ENCODE measurements around the gene YBX1.

GRCh38 chr1:42747125-42747524 lies 64.9 kb downstream of the YBX1 start:
- TF ChIP-seq NFATC4 (CRISPR knock-in tag; IDR thresholded peaks at IDR 0.05), result no peak
- no peak for TF ChIP-seq CTCF (IDR thresholded peaks at IDR 0.05)
- no peak for TF ChIP-seq ELF4 (CRISPR knock-in tag; IDR thresholded peaks at IDR 0.05; ENCODE audit: low read depth)
- TF ChIP-seq TP53 (CRISPR knock-in tag; IDR thresholded peaks at IDR 0.05), result no peak
- no peak for TF ChIP-seq CBFB (CRISPR knock-in tag; IDR thresholded peaks at IDR 0.05; ENCODE audit: low read depth)
- no peak for TF ChIP-seq MAX (CRISPR knock-in tag; IDR thresholded peaks at IDR 0.05)
- no peak for TF ChIP-seq ARID4B (CRISPR knock-in tag; IDR thresholded peaks at IDR 0.05; ENCODE audit: borderline replicate concordance)
- TF ChIP-seq TCF7 (CRISPR knock-in tag; IDR thresholded peaks at IDR 0.05; ENCODE audit: low read depth), result no peak
- no peak for TF ChIP-seq CREB1 (CRISPR knock-in tag; IDR thresholded peaks at IDR 0.05)
- TF ChIP-seq USF2 (CRISPR knock-in tag; IDR thresholded peaks at IDR 0.05), result no peak
- TF ChIP-seq NFYB (CRISPR knock-in tag; conservative IDR thresholded peaks at IDR 0.05; ENCODE audit: low read depth), result no peak
- no peak for TF ChIP-seq E2F5 (CRISPR knock-in tag; IDR thresholded peaks at IDR 0.05)
- no peak for TF ChIP-seq ETV6 (CRISPR knock-in tag; IDR thresholded peaks at IDR 0.05)
- TF ChIP-seq KAT7 (CRISPR knock-in tag; IDR thresholded peaks at IDR 0.05; ENCODE audit: borderline replicate concordance), result no peak
